ENCODE results near the gene CBFA2T3. TPM values are rescaled to one million over a fixed set of nuclear protein-coding genes. Genes with fewer than 3 reads are reported as not detected.

Gene CBFA2T3
- total RNA-seq, 1 donor from 2014 or later, result 8.6 TPM

DNA sequence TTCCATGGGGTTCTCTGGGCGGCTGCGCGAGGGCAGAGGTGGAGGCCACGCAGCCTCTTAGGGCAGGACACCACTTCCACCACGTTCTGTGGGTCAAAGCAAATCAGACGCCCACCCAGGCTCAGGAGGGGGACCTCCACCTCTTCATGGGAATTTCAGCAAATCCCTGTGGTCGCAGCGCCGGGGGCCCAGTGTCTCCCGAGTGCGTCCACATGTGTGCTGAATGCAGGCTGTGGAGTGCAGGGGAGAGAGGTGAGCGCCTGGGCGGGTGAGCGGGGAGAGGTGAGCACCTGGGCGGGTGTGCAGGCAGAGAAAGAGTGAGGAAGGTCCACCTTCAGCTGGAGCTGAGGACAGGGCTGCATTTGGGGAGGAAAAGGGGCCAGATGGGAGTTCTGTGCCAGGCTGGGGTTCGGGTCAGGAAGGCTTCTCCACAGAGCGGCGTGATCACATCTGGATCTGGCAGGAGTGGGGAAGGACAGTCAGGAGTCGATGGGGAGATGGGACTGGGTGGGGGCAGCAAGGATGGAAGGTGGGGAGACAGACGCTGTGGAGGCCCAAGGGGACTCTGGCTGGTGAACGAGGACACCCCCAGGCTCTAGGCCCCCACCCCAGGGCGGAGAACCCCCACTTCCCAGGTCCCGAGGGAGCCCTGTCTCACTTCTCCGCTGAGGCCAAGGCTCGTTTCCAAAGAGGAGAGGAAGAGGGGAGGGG lies 36.8 kb upstream of the CBFA2T3 start:
- Histone ChIP-seq H3K9me3 (replicated peaks) (no peaks in the 10 kb centered on the region), H3K4me1 (no peaks in the 10 kb centered on the region), H3K27ac (replicated peaks) (no peak overlapping the region), H3K4me3 (no peak overlapping the region), H3K36me3 (no peaks in the 10 kb centered on the region), H3K27me3 (ENCODE audit: low read depth) (peaks cover 63% of the 10 kb centered on the region)
- TF ChIP-seq, protein P1, sequence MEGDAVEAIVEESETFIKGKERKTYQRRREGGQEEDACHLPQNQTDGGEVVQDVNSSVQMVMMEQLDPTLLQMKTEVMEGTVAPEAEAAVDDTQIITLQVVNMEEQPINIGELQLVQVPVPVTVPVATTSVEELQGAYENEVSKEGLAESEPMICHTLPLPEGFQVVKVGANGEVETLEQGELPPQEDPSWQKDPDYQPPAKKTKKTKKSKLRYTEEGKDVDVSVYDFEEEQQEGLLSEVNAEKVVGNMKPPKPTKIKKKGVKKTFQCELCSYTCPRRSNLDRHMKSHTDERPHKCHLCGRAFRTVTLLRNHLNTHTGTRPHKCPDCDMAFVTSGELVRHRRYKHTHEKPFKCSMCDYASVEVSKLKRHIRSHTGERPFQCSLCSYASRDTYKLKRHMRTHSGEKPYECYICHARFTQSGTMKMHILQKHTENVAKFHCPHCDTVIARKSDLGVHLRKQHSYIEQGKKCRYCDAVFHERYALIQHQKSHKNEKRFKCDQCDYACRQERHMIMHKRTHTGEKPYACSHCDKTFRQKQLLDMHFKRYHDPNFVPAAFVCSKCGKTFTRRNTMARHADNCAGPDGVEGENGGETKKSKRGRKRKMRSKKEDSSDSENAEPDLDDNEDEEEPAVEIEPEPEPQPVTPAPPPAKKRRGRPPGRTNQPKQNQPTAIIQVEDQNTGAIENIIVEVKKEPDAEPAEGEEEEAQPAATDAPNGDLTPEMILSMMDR (IDR thresholded peaks at IDR 0.05; ENCODE audit: borderline replicate concordance), result no peak
- DNase-seq, result peak; percentile 4
- intact Hi-C loops (cut with micrococcal nuclease), result no loop called here

DNA sequence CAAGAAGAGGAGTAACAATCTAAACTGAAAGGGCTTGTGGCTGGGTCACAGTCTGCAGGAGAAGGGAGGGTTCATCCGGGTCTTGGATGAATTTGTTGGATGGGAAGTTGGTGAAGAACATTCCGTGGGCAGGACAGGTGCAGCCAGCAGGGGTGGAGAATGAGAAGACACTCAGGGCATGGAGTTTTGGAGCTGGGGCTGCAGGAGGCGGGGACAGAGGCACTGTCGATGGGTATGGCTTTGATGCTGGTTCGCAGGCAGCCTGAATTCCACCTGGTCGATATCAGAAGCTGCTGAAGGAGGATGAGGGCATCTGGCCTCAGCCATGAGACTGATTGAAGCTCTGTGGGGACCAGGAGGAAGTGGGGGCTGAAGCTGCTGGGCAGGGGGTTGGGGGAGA lies 36.1 kb upstream of the CBFA2T3 start:
- peaks cover 56% of the 10 kb centered on the region for H3K27me3 ChIP-seq (ENCODE audit: low read depth)
- TF ChIP-seq, protein P1 (IDR thresholded peaks at IDR 0.05; ENCODE audit: borderline replicate concordance), result no peak
- H3K9me3 ChIP-seq (replicated peaks), result no peaks in the 10 kb centered on the region
- H3K4me3 ChIP-seq, result no peak overlapping the region
- intact Hi-C loops (cut with micrococcal nuclease), result no loop called here
- H3K36me3 ChIP-seq, result no peaks in the 10 kb centered on the region
- H3K4me1 ChIP-seq, result no peaks in the 10 kb centered on the region
- H3K27ac ChIP-seq (replicated peaks), result no peak overlapping the region
- DNase-seq, result no peak

DNA sequence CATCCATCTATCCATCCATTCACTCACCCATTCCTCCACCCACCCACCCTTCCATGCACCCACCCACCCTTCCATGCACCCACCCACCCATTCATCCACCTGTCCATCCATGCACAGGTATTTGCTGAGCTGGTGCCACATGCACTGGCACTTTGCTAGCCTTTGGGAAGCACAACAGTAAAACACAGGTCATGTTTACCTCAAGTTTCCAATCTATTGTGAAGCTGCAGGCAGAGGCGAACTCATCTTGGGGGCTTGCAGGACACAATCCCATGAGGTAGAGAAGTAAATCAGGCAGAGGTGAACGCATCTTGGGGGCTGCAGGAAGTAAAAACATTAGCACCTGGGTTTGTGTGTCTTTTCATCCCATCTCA lies 35.6 kb upstream of the CBFA2T3 start:
- TF ChIP-seq, protein P1 (IDR thresholded peaks at IDR 0.05; ENCODE audit: borderline replicate concordance), result no peak
- peaks cover 54% of the 10 kb centered on the region for H3K27me3 ChIP-seq (ENCODE audit: low read depth)
- no peaks in the 10 kb centered on the region for H3K36me3 ChIP-seq
- DNase-seq, result no peak
- H3K9me3 ChIP-seq (replicated peaks), result no peaks in the 10 kb centered on the region
- H3K4me1 ChIP-seq, result no peaks in the 10 kb centered on the region
- no peak overlapping the region for H3K27ac ChIP-seq (replicated peaks)
- no peak overlapping the region for H3K4me3 ChIP-seq
- intact Hi-C loops (cut with micrococcal nuclease), result no loop called here

DNA sequence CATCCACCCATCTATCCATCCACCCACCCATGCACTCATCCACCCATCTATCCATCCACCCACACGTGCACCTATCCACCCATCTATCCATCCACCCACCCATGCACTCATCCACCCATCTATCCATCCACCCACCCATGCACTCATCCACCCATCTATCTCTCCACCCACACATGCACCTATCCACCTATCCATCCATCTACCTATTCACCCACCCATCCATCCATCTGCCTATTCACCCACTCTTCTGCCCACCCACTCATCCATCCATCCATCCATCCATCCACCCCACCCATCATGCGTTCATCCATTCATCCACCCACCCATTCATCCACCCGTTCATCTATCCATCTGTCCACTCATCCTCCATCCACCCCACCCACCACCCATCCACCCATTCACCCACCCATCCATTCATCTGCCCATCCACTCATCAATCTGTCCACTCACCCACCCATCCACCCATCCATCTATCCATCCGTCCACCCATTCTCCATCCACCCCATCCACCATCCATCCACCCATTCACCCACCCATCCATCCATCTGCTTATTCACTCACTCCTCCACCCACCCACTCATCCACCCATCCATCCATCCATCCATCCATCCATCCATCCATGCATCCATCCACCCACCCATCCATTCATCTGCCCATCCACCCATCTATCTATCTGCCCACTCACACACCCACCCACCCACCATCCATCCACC lies 35.1 kb upstream of the CBFA2T3 start:
- intact Hi-C loops (cut with micrococcal nuclease), result no loop called here
- Histone ChIP-seq H3K27me3 (ENCODE audit: low read depth) (peaks cover 57% of the 10 kb centered on the region), H3K4me1 (no peaks in the 10 kb centered on the region), H3K36me3 (no peaks in the 10 kb centered on the region), H3K4me3 (no peak overlapping the region), H3K9me3 (replicated peaks) (no peaks in the 10 kb centered on the region), H3K27ac (replicated peaks) (no peak overlapping the region)
- DNase-seq, result no peak
- TF ChIP-seq, protein P1 (IDR thresholded peaks at IDR 0.05; ENCODE audit: borderline replicate concordance), result no peak

DNA sequence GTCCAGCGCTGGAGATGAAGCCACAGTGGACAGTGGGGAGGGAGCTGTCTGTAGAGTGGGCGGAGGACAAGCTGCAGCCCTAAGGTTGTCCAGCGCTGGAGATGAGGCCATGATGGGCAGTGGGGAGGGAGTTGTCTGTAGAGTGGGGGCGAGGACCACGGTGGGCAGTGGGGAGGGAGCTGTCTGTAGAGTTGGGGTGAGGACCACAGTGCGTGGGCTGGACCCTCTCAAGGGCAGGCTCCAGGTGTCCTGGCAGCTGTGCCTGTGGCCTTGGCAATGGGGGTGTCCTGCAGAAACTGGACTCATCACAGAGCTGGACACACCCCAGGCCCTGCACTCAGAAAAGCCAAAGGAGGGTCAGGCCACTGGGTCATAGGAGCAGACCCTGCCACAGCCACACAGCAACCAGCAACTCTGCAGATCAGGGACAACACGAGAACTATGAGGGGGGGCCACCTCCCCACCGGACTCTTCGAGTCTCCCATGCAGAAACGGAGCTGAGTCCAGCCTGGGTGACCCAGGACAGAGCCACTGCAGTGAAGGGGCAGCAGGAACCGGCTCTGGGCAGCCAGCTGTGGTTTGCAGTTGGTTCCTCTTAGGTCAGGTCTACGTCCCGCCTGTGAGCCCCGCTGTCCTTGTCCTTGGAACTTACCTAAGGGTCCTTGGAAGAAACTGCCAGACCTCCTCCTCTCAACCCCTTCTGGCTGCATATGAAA lies 33.4 kb upstream of the CBFA2T3 start:
- DNase-seq, result no peak
- H3K4me3 ChIP-seq, result no peak overlapping the region
- TF ChIP-seq, protein P1 (IDR thresholded peaks at IDR 0.05; ENCODE audit: borderline replicate concordance), result no peak
- H3K4me1 ChIP-seq, result no peaks in the 10 kb centered on the region
- intact Hi-C loops (cut with micrococcal nuclease), result no loop called here
- no peaks in the 10 kb centered on the region for H3K36me3 ChIP-seq
- no peak overlapping the region for H3K27ac ChIP-seq (replicated peaks)
- H3K27me3 ChIP-seq (ENCODE audit: low read depth), result peaks cover 64% of the 10 kb centered on the region
- no peaks in the 10 kb centered on the region for H3K9me3 ChIP-seq (replicated peaks)
